Measurements from ENCODE around the gene SORCS3. TPM values are rescaled to one million over a fixed set of nuclear protein-coding genes. Genes with fewer than 3 reads are reported as not detected.
"Not testable (repeated sequence)": the region's sequence is repeated elsewhere in the genome, so short reads cannot be mapped to it uniquely, and the experiment has no call there.

SORCS3 gene
- total RNA-seq, 4 donors from 2014 or later = 0.12 to 0.32 (median 0.15) TPM; not detected in 1

DNA sequence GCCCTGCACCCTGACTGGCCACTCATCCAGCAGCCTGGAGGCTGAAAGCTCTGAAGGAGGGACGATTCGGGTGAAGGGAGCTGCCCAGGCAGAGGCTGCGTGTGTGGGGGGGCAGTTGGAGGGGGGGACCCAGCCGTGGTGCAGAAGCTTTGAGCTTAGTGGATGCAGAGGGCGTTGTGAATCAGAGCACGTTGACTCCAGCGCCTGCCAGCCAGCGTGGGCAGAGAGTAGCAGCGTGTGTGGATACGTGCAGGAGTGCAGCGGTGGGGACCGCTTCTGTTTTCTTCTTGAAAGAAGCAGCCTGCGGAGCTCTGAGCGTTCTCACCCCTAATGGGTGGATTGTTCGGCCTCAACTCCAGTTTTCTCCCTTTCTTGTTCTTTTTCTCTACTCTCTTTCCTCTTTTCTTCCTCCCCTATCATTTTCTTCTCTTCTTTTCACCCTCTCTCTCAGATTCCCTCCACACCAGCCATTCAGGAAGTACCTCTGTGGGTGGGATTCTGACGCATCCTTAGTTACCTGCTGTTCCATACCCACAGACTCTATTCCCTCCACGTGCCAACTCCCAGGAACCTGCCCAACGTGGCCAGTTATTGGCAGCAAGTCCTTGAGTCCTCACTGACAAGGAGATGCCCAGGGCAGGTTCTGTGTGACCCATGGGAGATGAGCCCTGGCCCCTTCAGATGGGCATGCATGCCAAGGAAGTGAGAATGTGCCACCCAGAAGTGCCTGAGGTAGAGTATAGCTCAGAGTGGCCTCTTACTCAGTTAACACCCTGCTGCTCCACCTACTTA, 47.4 kb downstream of the SORCS3 start:
- 47 to 56% methylated on average over 18 of the region's 18 CpGs for WGBS, 2 donors
- TF ChIP-seq, protein P1, sequence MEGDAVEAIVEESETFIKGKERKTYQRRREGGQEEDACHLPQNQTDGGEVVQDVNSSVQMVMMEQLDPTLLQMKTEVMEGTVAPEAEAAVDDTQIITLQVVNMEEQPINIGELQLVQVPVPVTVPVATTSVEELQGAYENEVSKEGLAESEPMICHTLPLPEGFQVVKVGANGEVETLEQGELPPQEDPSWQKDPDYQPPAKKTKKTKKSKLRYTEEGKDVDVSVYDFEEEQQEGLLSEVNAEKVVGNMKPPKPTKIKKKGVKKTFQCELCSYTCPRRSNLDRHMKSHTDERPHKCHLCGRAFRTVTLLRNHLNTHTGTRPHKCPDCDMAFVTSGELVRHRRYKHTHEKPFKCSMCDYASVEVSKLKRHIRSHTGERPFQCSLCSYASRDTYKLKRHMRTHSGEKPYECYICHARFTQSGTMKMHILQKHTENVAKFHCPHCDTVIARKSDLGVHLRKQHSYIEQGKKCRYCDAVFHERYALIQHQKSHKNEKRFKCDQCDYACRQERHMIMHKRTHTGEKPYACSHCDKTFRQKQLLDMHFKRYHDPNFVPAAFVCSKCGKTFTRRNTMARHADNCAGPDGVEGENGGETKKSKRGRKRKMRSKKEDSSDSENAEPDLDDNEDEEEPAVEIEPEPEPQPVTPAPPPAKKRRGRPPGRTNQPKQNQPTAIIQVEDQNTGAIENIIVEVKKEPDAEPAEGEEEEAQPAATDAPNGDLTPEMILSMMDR (IDR thresholded peaks at IDR 0.05) = no peak
- TF ChIP-seq POLR2A (IDR thresholded peaks at IDR 0.05) = no peak
- intact Hi-C loops (cut with DNase I; ENCODE audit: low total_unique reads) = no loop called here
- DNase-seq (ENCODE audit: low spot score in 2 of 2) = no peak
- H3K4me3 ChIP-seq (ENCODE audit: low read depth, poor library complexity, severe bottlenecking) = no peak overlapping the region

DNA sequence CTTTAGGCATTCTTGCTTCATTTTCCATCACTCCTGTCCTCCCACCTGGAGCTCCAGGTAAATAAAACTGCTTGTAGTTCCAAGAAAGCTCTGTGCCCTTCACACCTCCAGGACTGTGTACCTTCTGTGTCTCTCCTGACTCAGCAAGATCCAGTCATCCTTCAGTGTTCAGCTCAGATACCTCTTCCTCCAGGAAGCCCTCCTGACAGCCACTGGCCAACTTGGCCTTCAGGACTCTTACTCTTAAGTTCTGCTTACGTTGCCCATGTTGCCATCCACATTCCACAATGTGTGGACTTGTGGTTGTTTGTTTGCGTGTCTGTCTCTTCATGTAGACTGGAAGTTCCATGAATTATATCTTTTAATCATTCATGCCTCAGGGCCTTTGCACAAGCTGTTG, 48.0 kb downstream of the SORCS3 start:
- no peak overlapping the region for H3K4me3 ChIP-seq (ENCODE audit: low read depth, poor library complexity, severe bottlenecking)
- 76 to 83% methylated on average over 2 of the region's 2 CpGs for WGBS, 2 donors
- TF ChIP-seq POLR2A (IDR thresholded peaks at IDR 0.05) = no peak
- TF ChIP-seq, protein P1 (IDR thresholded peaks at IDR 0.05) = no peak
- intact Hi-C loops (cut with DNase I; ENCODE audit: low total_unique reads) = no loop called here
- DNase-seq (ENCODE audit: low spot score in 2 of 2) = no peak

DNA sequence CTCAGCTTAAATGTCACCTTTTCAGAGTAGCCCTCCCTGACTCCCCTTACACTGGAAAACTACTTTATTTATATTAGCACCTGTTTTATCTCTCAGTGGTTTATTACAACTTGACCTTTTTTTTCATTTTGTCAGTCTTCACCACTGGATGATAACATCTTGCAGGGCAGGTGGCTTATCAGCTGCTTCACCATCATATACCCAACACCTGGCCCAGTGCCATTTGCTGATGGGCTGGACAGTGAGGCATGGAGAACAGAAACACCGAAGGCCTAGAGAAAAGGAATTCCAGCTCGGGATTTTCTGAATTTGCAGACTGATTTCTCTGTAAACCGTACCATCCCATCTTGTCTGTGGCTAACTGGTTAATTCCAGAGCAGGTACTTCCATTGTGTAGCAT, 48.5 kb downstream of the SORCS3 start:
- WGBS, 2 donors = 89 to 94% methylated on average over 3 of the region's 3 CpGs
- no peak for TF ChIP-seq POLR2A (IDR thresholded peaks at IDR 0.05)
- TF ChIP-seq, protein P1 (IDR thresholded peaks at IDR 0.05) = no peak
- intact Hi-C loops (cut with DNase I; ENCODE audit: low total_unique reads) = no loop called here
- DNase-seq (ENCODE audit: low spot score in 2 of 2) = no peak
- no peak overlapping the region for H3K4me3 ChIP-seq (ENCODE audit: low read depth, poor library complexity, severe bottlenecking)

DNA sequence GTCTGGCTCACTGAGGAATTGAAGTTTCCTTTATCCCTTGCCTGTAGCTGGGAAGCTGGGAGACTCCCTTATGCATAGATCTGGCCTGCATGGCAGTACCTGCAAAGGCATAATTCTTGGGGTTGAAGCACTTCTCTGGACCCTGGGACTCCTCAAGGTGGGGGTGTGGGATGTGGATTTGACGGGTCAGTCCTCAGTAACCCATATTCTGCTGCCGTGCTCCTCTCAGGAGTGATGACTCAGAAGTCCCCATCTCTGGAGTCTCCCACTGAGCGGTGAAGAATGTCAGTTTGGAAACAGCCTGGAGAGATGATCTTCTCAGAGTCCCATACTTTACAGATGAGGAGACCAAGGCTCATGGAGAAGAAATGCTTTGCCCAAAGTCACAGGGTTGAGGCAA, 49.0 kb downstream of the SORCS3 start:
- intact Hi-C loops (cut with DNase I; ENCODE audit: low total_unique reads) = no loop called here
- TF ChIP-seq POLR2A (IDR thresholded peaks at IDR 0.05) = no peak
- no peak for DNase-seq (ENCODE audit: low spot score in 2 of 2)
- 84 to 85% methylated on average over 3 of the region's 3 CpGs for WGBS, 2 donors
- H3K4me3 ChIP-seq (ENCODE audit: low read depth, poor library complexity, severe bottlenecking) = no peak overlapping the region

DNA sequence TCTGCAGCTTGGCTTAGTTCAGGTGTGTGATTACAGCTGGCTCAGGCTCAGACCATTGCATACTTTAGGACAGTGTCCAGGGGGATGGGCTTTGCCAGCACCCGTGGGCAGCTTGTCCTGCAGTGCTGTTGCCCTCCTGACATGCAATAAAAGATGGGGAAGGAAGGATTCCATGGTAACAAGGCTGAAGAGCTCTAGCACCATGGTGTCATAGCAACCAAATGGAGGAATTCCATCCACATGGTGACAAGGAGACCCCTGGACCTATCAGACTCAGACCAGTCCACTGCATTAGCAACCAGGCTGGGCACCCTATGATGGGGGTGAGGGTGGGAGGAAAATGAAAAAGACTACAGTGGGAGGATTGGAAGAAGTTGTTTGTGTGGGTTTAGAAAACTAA, 49.9 kb downstream of the SORCS3 start:
- DNase-seq (ENCODE audit: low spot score in 2 of 2) = no peak
- intact Hi-C loops (cut with DNase I; ENCODE audit: low total_unique reads) = no loop called here
- H3K4me3 ChIP-seq (ENCODE audit: low read depth, poor library complexity, severe bottlenecking) = no peak overlapping the region
- WGBS, 2 donors = 7 to 60% methylated on average over 1 of the region's 1 CpG
- TF ChIP-seq, protein P1 (IDR thresholded peaks at IDR 0.05) = no peak
- TF ChIP-seq POLR2A (IDR thresholded peaks at IDR 0.05) = no peak

DNA sequence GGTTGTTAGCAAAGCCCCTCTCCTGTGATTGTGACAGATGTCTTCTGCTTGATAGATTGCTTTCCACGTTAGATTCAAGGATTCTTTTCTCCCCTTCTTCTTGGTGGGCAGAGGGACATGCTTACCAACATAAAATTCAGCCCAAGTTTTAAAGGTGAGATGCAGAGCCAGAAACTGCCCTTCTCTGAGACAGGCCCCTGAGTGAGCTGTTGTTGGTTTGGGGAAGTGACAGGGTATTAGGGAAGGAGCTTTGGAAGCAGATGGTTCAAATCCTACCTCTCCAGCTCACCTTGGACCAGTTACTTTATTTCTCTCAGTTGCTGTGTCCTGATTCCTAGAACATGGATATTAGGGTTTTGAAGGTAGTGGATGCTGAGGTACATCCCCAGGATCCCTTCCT, 53.0 kb downstream of the SORCS3 start:
- no peak overlapping the region for H3K4me3 ChIP-seq (ENCODE audit: low read depth, poor library complexity, severe bottlenecking)
- no peak for DNase-seq (ENCODE audit: low spot score in 2 of 2)
- intact Hi-C loops (cut with DNase I; ENCODE audit: low total_unique reads) = no loop called here
- TF ChIP-seq POLR2A (IDR thresholded peaks at IDR 0.05) = no peak
- TF ChIP-seq, protein P1 (IDR thresholded peaks at IDR 0.05) = no peak
- 15 to 18% methylated on average over 1 of the region's 1 CpG for WGBS, 2 donors

DNA sequence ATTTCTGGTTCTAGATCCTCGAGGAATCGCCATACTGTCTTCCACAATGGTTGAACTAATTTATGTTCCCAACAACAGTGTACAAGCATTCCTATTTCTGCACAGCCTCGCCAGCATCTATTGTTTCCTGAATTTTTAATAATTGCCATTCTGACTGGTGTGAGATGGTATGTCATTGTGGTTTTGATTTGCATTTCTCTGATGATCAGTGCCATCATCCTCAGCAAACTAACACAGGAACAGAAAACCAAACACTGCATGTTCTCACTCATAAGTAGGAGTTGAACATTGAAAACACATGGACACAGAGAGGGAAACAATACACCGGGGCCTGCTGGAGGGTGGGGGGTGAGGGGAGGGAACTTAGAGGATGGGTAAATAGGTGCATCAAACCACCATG, 62.2 kb downstream of the SORCS3 start:
- H3K4me3 ChIP-seq (ENCODE audit: low read depth, poor library complexity, severe bottlenecking); intact Hi-C loops (cut with DNase I; ENCODE audit: low total_unique reads); DNase-seq (ENCODE audit: low spot score in 2 of 2): not testable (repeated sequence)
- 76 to 82% methylated on average over 4 of the region's 4 CpGs for WGBS, 2 donors

Data from lower leg skin (tissue), 4 donors.